GM18520 (cell line): ENCODE data around the gene MIPOL1.
A peak's percentile ranks its signal among the peaks of the same experiment; 100 is the strongest.
"Not testable (repeated sequence)": the region's sequence is repeated elsewhere in the genome, so short reads cannot be mapped to it uniquely, and the experiment has no call there.

Source experiments
- ATAC-seq: cut with Tn5 transposase; IDR thresholded peaks from one replicate; pipeline ENCODE4 v1.9.1; 2021; ENCODE audit not compliant: unreplicated experiment

MIPOL1 gene

GRCh38 chr14:37232907-37233481 lies 35.3 kb downstream of the MIPOL1 start:
- no peak for ATAC-seq

- no peak for ATAC-seq
Measured at GRCh38 chr14:37234222-37234621, 36.5 kb downstream of the MIPOL1 start.

DNA sequence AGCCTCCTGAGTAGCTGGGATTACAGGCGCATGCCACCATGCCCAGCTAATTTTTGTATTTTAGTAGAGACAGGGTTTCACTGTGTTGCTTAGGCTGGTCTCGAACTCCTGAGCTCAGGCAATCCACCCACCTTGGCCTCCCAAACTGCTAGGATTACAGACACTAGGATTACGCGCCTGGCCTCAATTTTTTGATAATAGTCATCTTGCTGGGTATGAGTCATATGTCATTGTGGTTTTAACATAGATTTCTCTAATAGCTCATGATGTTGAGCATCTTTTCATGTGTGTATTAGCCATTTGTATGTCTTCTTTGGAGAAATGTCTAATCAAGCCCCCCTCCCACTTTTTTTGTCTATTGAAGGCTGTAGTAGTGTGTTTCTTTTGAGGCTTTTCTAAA lies 38.3 kb downstream of the MIPOL1 start:
- ATAC-seq = not testable (repeated sequence)

GRCh38 chr14:37237094-37237493 lies 39.4 kb downstream of the MIPOL1 start:
- ATAC-seq = no peak

GRCh38 chr14:37237735-37238200 lies 40.0 kb downstream of the MIPOL1 start:
- no peak for ATAC-seq

- no peak for ATAC-seq
Measured at GRCh38 chr14:37241198-37241597, 43.5 kb downstream of the MIPOL1 start.

DNA sequence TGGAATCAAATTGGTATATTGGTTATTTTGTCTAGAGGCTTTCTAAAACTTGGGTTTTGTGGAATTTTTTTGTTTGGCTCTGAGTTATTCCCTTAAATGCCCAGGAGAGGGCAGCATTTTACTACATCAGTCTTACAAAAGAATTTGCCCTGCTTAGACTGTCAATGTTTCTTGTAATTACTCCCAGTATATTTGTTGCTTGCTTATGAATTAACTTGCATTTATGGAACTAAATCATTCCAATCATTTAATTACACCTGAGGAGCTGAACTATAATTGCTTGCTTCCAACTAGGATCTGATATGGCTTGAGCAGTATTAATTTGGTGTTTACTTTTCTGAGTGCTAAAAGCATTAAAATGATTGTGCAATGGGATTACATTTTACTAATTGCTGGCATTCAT lies 48.7 kb downstream of the MIPOL1 start:
- ATAC-seq = peak; percentile 43

- ATAC-seq = no peak
Measured at GRCh38 chr14:37247791-37248461, 50.2 kb downstream of the MIPOL1 start.

- no peak for ATAC-seq
Measured at GRCh38 chr14:37251775-37252174, 54.0 kb downstream of the MIPOL1 start.

GRCh38 chr14:37252434-37252833 lies 54.7 kb downstream of the MIPOL1 start:
- ATAC-seq = no peak

DNA sequence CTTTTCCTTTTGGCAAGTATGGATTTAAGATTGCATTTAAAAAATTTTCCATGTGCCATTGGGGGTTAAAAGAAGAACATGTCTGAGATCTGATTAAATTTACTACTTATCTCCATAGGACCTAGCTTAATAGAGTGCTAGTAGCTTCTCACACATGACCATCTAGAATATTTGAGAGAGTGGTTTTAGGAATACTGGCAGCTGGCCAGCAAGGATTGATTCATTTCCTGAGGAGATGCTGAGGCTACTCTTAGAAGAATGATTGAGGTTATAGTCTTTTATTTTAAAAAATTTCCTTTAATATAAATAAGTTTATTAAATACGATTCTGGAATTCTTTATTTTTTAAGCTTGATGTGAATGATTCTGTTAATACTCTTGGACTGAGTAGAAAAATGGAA lies 56.2 kb downstream of the MIPOL1 start:
- no peak for ATAC-seq

GRCh38 chr14:37254411-37254947 lies 56.7 kb downstream of the MIPOL1 start:
- ATAC-seq = no peak

GRCh38 chr14:37257501-37258070 lies 59.8 kb downstream of the MIPOL1 start:
- ATAC-seq = no peak

DNA sequence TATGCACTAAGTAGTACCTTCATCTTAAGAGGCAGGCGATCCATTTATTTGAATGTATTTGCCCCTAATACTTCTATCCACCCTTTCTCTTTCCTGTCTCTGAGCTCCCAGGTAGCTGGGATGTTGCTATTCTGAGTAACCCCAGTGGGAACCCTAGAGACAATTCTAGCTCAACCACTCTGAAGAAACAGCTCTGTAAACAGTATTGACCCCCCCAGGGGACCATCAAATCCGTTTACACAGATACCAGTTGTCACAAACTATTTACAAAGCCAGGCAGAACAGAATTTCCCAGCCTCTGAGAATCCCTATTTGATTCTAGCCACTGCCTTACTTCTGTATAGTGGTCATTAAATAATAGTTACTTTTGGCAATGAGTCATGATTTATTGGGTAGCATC lies 64.9 kb downstream of the MIPOL1 start:
- ATAC-seq = no peak

- no peak for ATAC-seq
Measured at GRCh38 chr14:37263656-37264236, 66.0 kb downstream of the MIPOL1 start.

DNA sequence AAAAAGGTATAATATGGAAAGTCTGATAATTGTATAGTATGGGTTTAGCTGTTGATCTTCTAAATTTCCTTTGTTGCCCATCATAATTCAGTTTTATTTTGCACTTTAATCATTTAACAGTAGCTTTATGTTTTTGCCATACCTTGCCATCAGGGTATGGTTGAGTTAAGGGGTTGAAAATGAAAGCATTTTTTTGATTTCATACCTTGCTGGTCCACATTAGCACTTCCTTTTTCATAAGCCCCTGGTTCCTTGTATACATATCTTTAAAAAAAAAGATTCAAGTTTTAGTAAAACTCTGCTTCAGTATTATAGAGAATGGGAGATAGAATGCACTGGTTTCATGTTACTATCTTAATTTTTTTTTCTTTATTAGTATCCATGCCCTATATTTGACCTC lies 71.1 kb downstream of the MIPOL1 start:
- no peak for ATAC-seq

GRCh38 chr14:37270629-37271028 lies 72.9 kb downstream of the MIPOL1 start:
- ATAC-seq = no peak

DNA sequence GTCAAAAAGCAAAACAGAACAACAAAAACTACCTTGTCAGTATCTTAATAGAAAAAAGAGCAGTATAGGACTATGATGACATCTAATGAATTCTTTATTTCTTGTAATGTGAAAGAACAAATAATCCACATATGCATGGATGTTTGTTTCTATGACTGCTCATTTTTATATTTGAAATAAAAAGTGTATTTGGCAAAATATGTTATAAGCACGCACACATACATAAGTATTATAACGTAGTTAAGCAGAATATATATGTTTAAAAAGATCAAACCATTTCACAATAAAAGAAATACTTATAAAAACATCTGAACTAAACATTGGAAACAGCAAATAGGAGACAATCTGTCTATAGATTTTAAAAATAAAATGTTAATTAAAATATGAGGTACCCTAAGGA lies 74.8 kb downstream of the MIPOL1 start:
- no peak for ATAC-seq

DNA sequence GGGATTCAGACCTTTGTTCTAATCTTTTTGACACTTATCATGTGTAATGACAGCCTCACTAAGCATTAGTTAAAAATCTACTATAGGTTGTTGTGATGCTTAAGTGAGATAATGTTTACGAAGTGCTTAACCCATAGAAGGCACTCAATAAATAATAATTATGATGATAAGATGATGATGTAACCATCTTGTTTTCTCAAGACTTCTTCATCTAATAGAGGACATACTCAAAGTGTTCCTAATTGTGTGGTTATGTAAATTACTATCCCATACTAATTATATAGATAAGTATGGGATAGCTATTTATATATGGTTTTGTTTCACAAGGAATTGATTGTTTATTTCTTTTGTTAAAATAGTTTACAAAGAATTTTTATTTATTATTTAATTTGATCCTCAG lies 76.9 kb downstream of the MIPOL1 start:
- no peak for ATAC-seq

GRCh38 chr14:37275963-37276362 lies 78.2 kb downstream of the MIPOL1 start:
- no peak for ATAC-seq

- ATAC-seq = no peak
Measured at GRCh38 chr14:37278636-37279538, 81.2 kb downstream of the MIPOL1 start.
